Activated CD4-positive, alpha-beta T cell treated with anti-CD3 and anti-CD28 coated beads for 1 hour (primary cell): Measurements from ENCODE around the gene TBCD.
A peak's percentile ranks its signal among the peaks of the same experiment; 100 is the strongest.
"Not testable (repeated sequence)": the region's sequence is repeated elsewhere in the genome, so short reads cannot be mapped to it uniquely, and the experiment has no call there.

Experiments
- DNase-seq: peaks from one replicate; pipeline ENCODE4 v3.0.0-alpha.2; 2020

TBCD gene

GRCh38 chr17:82960419-82961271 is 208.8 kb downstream of the TBCD start:
- DNase-seq, result no peak

GRCh38 chr17:82961366-82962162 is 209.7 kb downstream of the TBCD start:
- no peak for DNase-seq

GRCh38 chr17:82962163-82962720 is 210.4 kb downstream of the TBCD start:
- DNase-seq, result no peak

GRCh38 chr17:82963104-82963950 is 211.5 kb downstream of the TBCD start:
- no peak for DNase-seq

GRCh38 chr17:82964451-82964850 is 212.6 kb downstream of the TBCD start:
- DNase-seq, result not testable (repeated sequence)

GRCh38 chr17:82964851-82965341 is 213.0 kb downstream of the TBCD start:
- DNase-seq, result peak; percentile 3

GRCh38 chr17:82965371-82965770 is 213.5 kb downstream of the TBCD start:
- DNase-seq, result no peak

GRCh38 chr17:82966415-82966814 is 214.6 kb downstream of the TBCD start:
- no peak for DNase-seq

GRCh38 chr17:82967268-82968032 is 215.6 kb downstream of the TBCD start:
- DNase-seq, result no peak

GRCh38 chr17:82968033-82968841 is 216.4 kb downstream of the TBCD start:
- DNase-seq, result peak; percentile 5

GRCh38 chr17:82970067-82970466 is 218.2 kb downstream of the TBCD start:
- DNase-seq, result peak; percentile 5

GRCh38 chr17:82970818-82971590 is 219.1 kb downstream of the TBCD start:
- DNase-seq, result peak; percentile 6

GRCh38 chr17:82972836-82973372 is 221.0 kb downstream of the TBCD start:
- peak; percentile 4 for DNase-seq

- DNase-seq, result peak; percentile 6
Observed at GRCh38 chr17:82973456-82974135, 221.7 kb downstream of the TBCD start.

GRCh38 chr17:82974136-82974952 is 222.5 kb downstream of the TBCD start:
- peak; percentile 6 for DNase-seq

- DNase-seq, result no peak
Observed at GRCh38 chr17:82976982-82977488, 225.2 kb downstream of the TBCD start.

GRCh38 chr17:82977606-82978005 is 225.7 kb downstream of the TBCD start:
- no peak for DNase-seq
